ENCODE measurements around the gene OLFM2. TPM values are rescaled to one million over a fixed set of nuclear protein-coding genes. Genes with fewer than 3 reads are reported as not detected.

Gene OLFM2
- total RNA-seq, 1 experiment from 2014 or later, result 19.9 TPM

DNA sequence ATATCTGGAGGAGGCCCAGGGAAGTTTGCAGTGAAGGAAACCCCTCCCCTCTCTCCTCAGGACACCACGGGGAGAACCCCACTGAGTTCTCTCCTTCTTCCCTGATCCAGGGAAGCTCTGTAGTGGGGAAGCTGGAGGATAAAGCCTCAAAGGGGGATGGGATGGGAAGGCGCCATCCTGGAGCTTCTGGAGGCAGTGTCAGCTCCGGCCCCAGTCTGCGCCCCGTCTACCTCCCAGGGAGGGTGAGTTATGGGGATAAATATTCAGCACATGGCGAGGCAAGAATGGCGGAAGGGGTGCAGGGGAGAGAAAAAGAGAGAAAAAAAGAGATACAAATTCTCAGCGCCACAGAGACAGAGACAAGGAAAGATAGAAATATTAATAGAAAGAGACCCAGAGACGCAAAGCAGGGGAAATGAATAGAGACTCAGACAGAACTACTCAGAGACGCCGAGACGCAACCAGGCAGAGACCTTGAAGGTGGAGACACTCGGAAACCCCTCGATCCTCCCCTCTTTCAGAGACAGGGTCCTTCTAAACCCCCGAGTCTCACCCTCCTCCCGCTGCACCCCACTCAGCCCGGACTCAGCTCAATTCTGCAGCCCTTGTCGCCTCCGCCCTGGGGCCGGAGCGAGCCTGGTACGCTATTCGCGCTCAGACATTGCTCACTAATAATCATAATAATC, 23.6 kb downstream of the OLFM2 start:
- Histone ChIP-seq H3K4me3 (replicated peaks in 1 of 2; ENCODE audit: low read depth in 1 of 2, low read length in 2 of 2) (no peak overlapping the region), H4K20me1 (ENCODE audit: insufficient read depth) (no peaks in the 10 kb centered on the region), H3K27me3 (ENCODE audit: insufficient read depth, low read length) (no peaks in the 10 kb centered on the region), H3K79me2 (ENCODE audit: insufficient read depth, low read length) (no peaks in the 10 kb centered on the region), H3K9me3 (ENCODE audit: control insufficient read depth in 1 of 2, insufficient read depth in 1 of 2, low read depth in 1 of 2, low read length in 2 of 2) (no peaks in the 10 kb centered on the region), H3K4me1 (ENCODE audit: control insufficient read depth in 1 of 2, insufficient read depth in 2 of 2, low read length in 2 of 2) (peaks cover 8 to 20% of the 10 kb centered on the region in 2 experiments; a peak in 3 of 4 replicates), H2AFZ (ENCODE audit: low read depth, low read length, poor library complexity, severe bottlenecking) (no peak overlapping the region), H3K9me2 (ENCODE audit: insufficient read depth) (no peaks in the 10 kb centered on the region), H3K27ac (ENCODE audit: low read depth, low read length) (no peak overlapping the region), H3K4me2 (ENCODE audit: low read length) (no peak overlapping the region), H3K36me3 (ENCODE audit: control insufficient read depth in 1 of 2, insufficient read depth in 2 of 2, low read length in 2 of 2) (no peaks in the 10 kb centered on the region), H3K9ac (ENCODE audit: low read length) (no peak overlapping the region)
- POLR2A ChIA-PET, result no interaction called here
- TF ChIP-seq EGR1 (IDR thresholded peaks at IDR 0.05; ENCODE audit: low read depth) (no peak), TCF7L2 (IDR thresholded peaks at IDR 0.05; ENCODE audit: borderline replicate concordance, extremely low read depth, insufficient read depth, insufficient read length) (no peak), FOSL1 (IDR thresholded peaks at IDR 0.05; ENCODE audit: low read depth) (no peak), RAD21 (IDR thresholded peaks at IDR 0.05; ENCODE audit: low read depth) (no peak), ELF1 (IDR thresholded peaks at IDR 0.05; ENCODE audit: borderline replicate concordance, low read depth) (no peak), YY1 (IDR thresholded peaks at IDR 0.05; ENCODE audit: extremely low read depth, insufficient replicate concordance, low read depth, low read length) (no peak), EZH2 (IDR thresholded peaks at IDR 0.05) (no peak), POLR2A (IDR thresholded peaks at IDR 0.05; ENCODE audit: borderline replicate concordance, extremely low read depth, insufficient read depth, insufficient read length) (no peak), CEBPB (IDR thresholded peaks at IDR 0.05; ENCODE audit: low read depth) (no peak), REST (IDR thresholded peaks at IDR 0.05; ENCODE audit: low read depth) (no peak), JUND (IDR thresholded peaks at IDR 0.05) (no peak), CTCF (IDR thresholded peaks at IDR 0.05 in 2 of 3, conservative IDR thresholded peaks at IDR 0.05 in 1 of 3; ENCODE audit: borderline replicate concordance in 1 of 3, insufficient read depth in 1 of 3, low read depth in 2 of 3, low read length in 2 of 3) (no peak)
- TF ChIP-seq, protein P1, sequence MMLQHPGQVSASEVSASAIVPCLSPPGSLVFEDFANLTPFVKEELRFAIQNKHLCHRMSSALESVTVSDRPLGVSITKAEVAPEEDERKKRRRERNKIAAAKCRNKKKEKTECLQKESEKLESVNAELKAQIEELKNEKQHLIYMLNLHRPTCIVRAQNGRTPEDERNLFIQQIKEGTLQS (IDR thresholded peaks at IDR 0.05), result no peak
- no TSS peak for BruUV-seq (replicated peaks)
- CTCF ChIA-PET, result no interaction called here
- no peak for ATAC-seq
- intact Hi-C loops (cut with micrococcal nuclease), result loop anchor here (10.0 kb wide), 2 partner anchors 288 to 328 kb away; partner anchors contain the start of genes ZNF121 and ZNF561
- RAD21 ChIA-PET (ENCODE audit: low non-redundant PET in 1 of 2, low total read pairs in 2 of 2, uncharacterized antibody in 2 of 2, unreplicated experiment in 2 of 2), result no interaction called here
- no peak for DNase-seq (ENCODE audit: low read depth, low spot score)
